ENCODE measurements around the gene ROR1.
"Not testable (repeated sequence)": the region's sequence is repeated elsewhere in the genome, so short reads cannot be mapped to it uniquely, and the experiment has no call there.

Gene ROR1

DNA sequence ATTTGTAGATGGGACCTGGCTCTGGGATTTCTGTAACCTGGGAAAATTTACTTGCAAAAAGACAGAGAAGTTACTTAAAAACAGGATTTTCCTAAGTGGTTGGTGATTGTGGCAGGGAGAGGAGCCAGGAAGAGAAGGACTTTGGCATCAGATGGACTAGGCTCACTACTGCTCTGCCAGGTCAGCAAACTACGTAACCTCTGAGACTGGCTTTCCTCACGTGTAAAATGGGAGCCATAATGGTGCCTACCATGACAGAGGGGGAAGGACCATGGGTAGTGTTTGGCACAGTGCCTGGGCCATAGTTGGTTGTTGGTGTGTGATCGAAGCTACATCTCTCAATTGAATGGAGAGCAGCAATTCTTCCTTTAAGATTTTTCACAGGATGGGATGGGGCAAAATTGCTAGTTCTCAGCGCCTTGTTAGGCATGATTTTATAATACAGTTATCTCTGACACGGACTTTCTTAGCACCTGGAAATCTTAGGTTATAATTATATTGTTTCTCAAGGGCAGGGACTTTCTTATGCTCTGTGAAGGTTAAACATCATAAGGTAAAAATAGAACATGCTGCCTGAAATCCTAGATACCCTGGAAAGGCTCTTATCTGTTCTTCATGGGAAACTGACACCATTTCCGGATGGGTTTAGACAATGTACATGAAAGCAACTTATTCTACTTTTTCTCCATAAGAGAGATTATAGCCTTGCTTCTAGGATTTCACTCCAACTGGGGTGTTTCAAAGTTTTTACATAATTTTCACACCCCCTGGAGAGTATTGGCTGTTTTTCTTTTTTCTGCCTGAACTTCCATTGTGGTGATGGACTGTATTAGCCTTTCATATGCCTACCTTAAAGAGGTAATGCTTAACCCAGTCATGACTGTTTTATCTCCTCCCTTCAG lies 10.9 kb downstream of the ROR1 start:
- H3K36me3 ChIP-seq (ENCODE audit: control insufficient read depth in 1 of 2, insufficient read depth in 2 of 2, low read depth in 1 of 2, low read length in 2 of 2), result no peaks in the 10 kb centered on the region
- no peak overlapping the region for H2BK120ac ChIP-seq (ENCODE audit: low read depth, low read length)
- peaks cover 30% of the 10 kb centered on the region for H3K79me1 ChIP-seq (replicated peaks; ENCODE audit: low read length, poor library complexity, severe bottlenecking)
- peak overlapping the region; percentile 4 for H2AK5ac ChIP-seq (ENCODE audit: low read length, severe bottlenecking)
- DNase-seq, result no peak
- H3K4me3 ChIP-seq (ENCODE audit: insufficient read depth in 1 of 2, low read depth in 1 of 2, low read length in 2 of 2), result no peak overlapping the region
- no peak overlapping the region for H3K27ac ChIP-seq (ENCODE audit: low read length, poor library complexity, severe bottlenecking)
- H2BK5ac ChIP-seq (ENCODE audit: low read depth, low read length, poor library complexity, severe bottlenecking), result no peak overlapping the region
- H3K4me2 ChIP-seq (ENCODE audit: low read length, poor library complexity, severe bottlenecking), result no peak overlapping the region
- no peak overlapping the region for H2BK15ac ChIP-seq (ENCODE audit: low read depth, poor library complexity, severe bottlenecking)
- no peak overlapping the region for H3K9ac ChIP-seq (ENCODE audit: low read length)
- H3K18ac ChIP-seq (ENCODE audit: low read depth in 1 of 2, low read length in 2 of 2), result no peak overlapping the region
- H3K4me1 ChIP-seq (ENCODE audit: control insufficient read depth, insufficient read depth, low read depth, low read length), result peaks cover 2% of the 10 kb centered on the region
- H3K23ac ChIP-seq (ENCODE audit: low read length in 2 of 2), result no peak overlapping the region
- no peaks in the 10 kb centered on the region for H3K9me3 ChIP-seq (ENCODE audit: control insufficient read depth, low read length)
- no peak overlapping the region for H4K91ac ChIP-seq (ENCODE audit: low read length)
- 93% methylated on average over 4 of the region's 6 CpGs for WGBS
- no peak overlapping the region for H3K4ac ChIP-seq (ENCODE audit: low read depth in 1 of 2, low read length in 2 of 2)
- H2BK12ac ChIP-seq (ENCODE audit: low read length in 2 of 2), result no peak overlapping the region
- H4K8ac ChIP-seq (ENCODE audit: low read length), result no peak overlapping the region
- H2AFZ ChIP-seq (ENCODE audit: low read depth, low read length), result no peak overlapping the region
- H3K14ac ChIP-seq (ENCODE audit: low read length in 2 of 2), result no peak overlapping the region
- no peaks in the 10 kb centered on the region for H3K27me3 ChIP-seq (ENCODE audit: control insufficient read depth in 1 of 2, insufficient read depth in 1 of 2, low read length in 2 of 2)

DNA sequence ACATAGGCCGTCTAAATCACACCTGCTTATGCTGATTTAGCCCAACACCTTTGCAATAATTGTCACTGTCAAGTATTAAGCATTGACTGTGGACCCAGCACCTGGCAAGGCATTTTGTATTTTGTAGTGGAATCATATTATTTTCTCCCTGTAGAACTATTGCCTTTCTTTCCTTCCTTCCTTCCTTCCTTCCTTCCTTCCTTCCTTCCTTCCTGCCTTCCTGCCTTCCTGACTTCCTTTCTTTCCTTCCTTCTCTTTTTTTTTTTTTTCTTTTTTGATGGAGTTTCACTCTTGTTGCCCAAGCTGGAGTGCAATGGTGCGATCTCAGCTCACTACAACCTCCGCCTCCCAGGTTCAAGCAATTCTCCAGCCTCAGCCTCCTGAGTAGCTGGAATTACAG lies 13.5 kb downstream of the ROR1 start:
- H2BK15ac ChIP-seq (ENCODE audit: low read depth, poor library complexity, severe bottlenecking); DNase-seq; H3K18ac ChIP-seq (ENCODE audit: low read depth in 1 of 2, low read length in 2 of 2); H3K27me3 ChIP-seq (ENCODE audit: control insufficient read depth in 1 of 2, insufficient read depth in 1 of 2, low read length in 2 of 2); H3K9ac ChIP-seq (ENCODE audit: low read length); H3K23ac ChIP-seq (ENCODE audit: low read length in 2 of 2); H4K91ac ChIP-seq (ENCODE audit: low read length); H3K27ac ChIP-seq (ENCODE audit: low read length, poor library complexity, severe bottlenecking); H3K36me3 ChIP-seq (ENCODE audit: control insufficient read depth in 1 of 2, insufficient read depth in 2 of 2, low read depth in 1 of 2, low read length in 2 of 2); H3K4me1 ChIP-seq (ENCODE audit: control insufficient read depth, insufficient read depth, low read depth, low read length); H3K4ac ChIP-seq (ENCODE audit: low read depth in 1 of 2, low read length in 2 of 2); H3K14ac ChIP-seq (ENCODE audit: low read length in 2 of 2); H2BK5ac ChIP-seq (ENCODE audit: low read depth, low read length, poor library complexity, severe bottlenecking); H2BK12ac ChIP-seq (ENCODE audit: low read length in 2 of 2); H2AFZ ChIP-seq (ENCODE audit: low read depth, low read length); H4K8ac ChIP-seq (ENCODE audit: low read length); H2AK5ac ChIP-seq (ENCODE audit: low read length, severe bottlenecking); H2BK120ac ChIP-seq (ENCODE audit: low read depth, low read length); H3K9me3 ChIP-seq (ENCODE audit: control insufficient read depth, low read length); H3K4me3 ChIP-seq (ENCODE audit: insufficient read depth in 1 of 2, low read depth in 1 of 2, low read length in 2 of 2); H3K4me2 ChIP-seq (ENCODE audit: low read length, poor library complexity, severe bottlenecking): not testable (repeated sequence)
- 83% methylated on average over 1 of the region's 3 CpGs for WGBS
- peaks cover 40% of the 10 kb centered on the region for H3K79me1 ChIP-seq (replicated peaks; ENCODE audit: low read length, poor library complexity, severe bottlenecking)

DNA sequence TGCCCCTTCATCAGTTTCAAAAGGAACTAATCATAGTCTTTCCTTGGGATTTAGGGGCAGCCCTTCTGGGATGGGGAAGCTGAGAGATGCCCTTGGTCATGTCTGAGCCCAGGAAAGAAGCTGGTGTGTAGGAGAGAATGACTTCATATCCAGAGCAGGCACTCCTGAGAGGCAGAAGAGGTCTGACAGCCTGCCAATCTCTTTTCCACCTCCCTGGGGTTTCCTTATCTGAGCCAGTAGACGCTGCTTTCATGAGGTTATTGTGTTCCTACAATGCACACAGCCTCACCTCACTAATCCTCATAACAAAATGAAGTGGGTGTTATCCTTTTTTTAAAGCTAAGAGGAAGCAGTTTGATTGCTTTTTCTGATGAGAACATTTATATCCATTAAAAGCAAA lies 14.1 kb downstream of the ROR1 start:
- Histone ChIP-seq H3K4me2 (ENCODE audit: low read length, poor library complexity, severe bottlenecking) (no peak overlapping the region), H4K91ac (ENCODE audit: low read length) (no peak overlapping the region), H4K8ac (ENCODE audit: low read length) (no peak overlapping the region), H2BK120ac (ENCODE audit: low read depth, low read length) (no peak overlapping the region), H3K23ac (ENCODE audit: low read length in 2 of 2) (no peak overlapping the region), H3K14ac (ENCODE audit: low read length in 2 of 2) (no peak overlapping the region), H3K79me1 (replicated peaks; ENCODE audit: low read length, poor library complexity, severe bottlenecking) (peaks cover 37% of the 10 kb centered on the region), H2BK15ac (ENCODE audit: low read depth, poor library complexity, severe bottlenecking) (no peak overlapping the region), H3K9me3 (ENCODE audit: control insufficient read depth, low read length) (no peaks in the 10 kb centered on the region), H3K27ac (ENCODE audit: low read length, poor library complexity, severe bottlenecking) (no peak overlapping the region), H2BK12ac (ENCODE audit: low read length in 2 of 2) (no peak overlapping the region), H2BK5ac (ENCODE audit: low read depth, low read length, poor library complexity, severe bottlenecking) (no peak overlapping the region), H3K18ac (ENCODE audit: low read depth in 1 of 2, low read length in 2 of 2) (no peak overlapping the region), H3K27me3 (ENCODE audit: control insufficient read depth in 1 of 2, insufficient read depth in 1 of 2, low read length in 2 of 2) (no peaks in the 10 kb centered on the region), H2AK5ac (ENCODE audit: low read length, severe bottlenecking) (no peak overlapping the region), H3K36me3 (ENCODE audit: control insufficient read depth in 1 of 2, insufficient read depth in 2 of 2, low read depth in 1 of 2, low read length in 2 of 2) (peaks cover 0 to 8% of the 10 kb centered on the region in 2 experiments), H3K4ac (ENCODE audit: low read depth in 1 of 2, low read length in 2 of 2) (no peak overlapping the region), H2AFZ (ENCODE audit: low read depth, low read length) (no peak overlapping the region), H3K4me1 (ENCODE audit: control insufficient read depth, insufficient read depth, low read depth, low read length) (peaks cover 8% of the 10 kb centered on the region), H3K4me3 (ENCODE audit: insufficient read depth in 1 of 2, low read depth in 1 of 2, low read length in 2 of 2) (no peak overlapping the region), H3K9ac (ENCODE audit: low read length) (no peak overlapping the region)
- WGBS, result no CpG with 5 or more reads among the region's 1 CpG
- DNase-seq, result no peak

DNA sequence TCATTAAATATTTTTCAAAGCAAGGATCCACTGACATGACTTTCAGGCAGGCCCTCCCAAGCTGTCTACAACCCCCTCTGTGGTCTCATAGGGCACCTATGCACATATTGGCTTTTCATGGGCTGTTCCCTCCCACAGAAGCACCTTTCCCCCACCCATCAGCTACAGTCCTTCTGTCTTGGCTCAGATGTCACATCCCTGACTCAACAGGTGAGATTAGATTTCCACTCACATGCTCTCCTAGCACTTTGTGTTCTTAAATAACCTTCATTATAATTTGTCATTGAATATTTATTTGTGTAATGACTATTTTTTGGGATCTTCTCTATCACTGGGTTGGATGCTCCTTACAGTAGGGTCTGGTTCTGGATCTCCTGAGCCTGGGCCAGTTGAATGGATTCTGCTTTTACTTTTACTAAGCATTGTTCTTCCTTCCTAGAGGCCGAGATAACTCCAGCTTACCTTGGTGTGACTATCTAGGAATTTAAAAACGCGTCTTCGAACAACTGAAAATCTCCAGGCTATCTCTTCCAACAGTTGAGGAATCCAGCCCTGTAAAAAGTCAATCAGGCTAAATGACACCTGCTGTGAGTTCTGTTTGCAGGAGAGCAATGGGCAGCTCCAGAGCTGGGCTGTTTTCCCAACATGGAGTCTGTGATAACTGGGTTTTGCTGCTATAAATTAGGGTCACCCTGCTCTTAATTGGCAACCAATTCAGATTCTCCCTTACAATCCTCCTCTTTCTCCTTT lies 16.2 kb downstream of the ROR1 start:
- H3K9me3 ChIP-seq (ENCODE audit: control insufficient read depth, low read length), result no peaks in the 10 kb centered on the region
- H3K4ac ChIP-seq (ENCODE audit: low read depth in 1 of 2, low read length in 2 of 2), result no peak overlapping the region
- H3K4me3 ChIP-seq (ENCODE audit: insufficient read depth in 1 of 2, low read depth in 1 of 2, low read length in 2 of 2), result no peak overlapping the region
- no peak overlapping the region for H3K14ac ChIP-seq (ENCODE audit: low read length in 2 of 2)
- H3K18ac ChIP-seq (ENCODE audit: low read depth in 1 of 2, low read length in 2 of 2), result no peak overlapping the region
- H3K9ac ChIP-seq (ENCODE audit: low read length), result no peak overlapping the region
- no peak overlapping the region for H3K27ac ChIP-seq (ENCODE audit: low read length, poor library complexity, severe bottlenecking)
- no peak overlapping the region for H2BK15ac ChIP-seq (ENCODE audit: low read depth, poor library complexity, severe bottlenecking)
- H3K79me1 ChIP-seq (replicated peaks; ENCODE audit: low read length, poor library complexity, severe bottlenecking), result peaks cover 44% of the 10 kb centered on the region
- no peak overlapping the region for H2BK120ac ChIP-seq (ENCODE audit: low read depth, low read length)
- H4K8ac ChIP-seq (ENCODE audit: low read length), result no peak overlapping the region
- no peak overlapping the region for H2AK5ac ChIP-seq (ENCODE audit: low read length, severe bottlenecking)
- H3K36me3 ChIP-seq (ENCODE audit: control insufficient read depth in 1 of 2, insufficient read depth in 2 of 2, low read depth in 1 of 2, low read length in 2 of 2), result peaks cover 0 to 10% of the 10 kb centered on the region in 2 experiments
- no peak overlapping the region for H4K91ac ChIP-seq (ENCODE audit: low read length)
- no peak overlapping the region for H3K4me2 ChIP-seq (ENCODE audit: low read length, poor library complexity, severe bottlenecking)
- no peaks in the 10 kb centered on the region for H3K27me3 ChIP-seq (ENCODE audit: control insufficient read depth in 1 of 2, insufficient read depth in 1 of 2, low read length in 2 of 2)
- peaks cover 18% of the 10 kb centered on the region for H3K4me1 ChIP-seq (ENCODE audit: control insufficient read depth, insufficient read depth, low read depth, low read length)
- peak overlapping the region in 1 of 2 experiments; percentile 10 for H3K23ac ChIP-seq (ENCODE audit: low read length in 2 of 2)
- 90% methylated on average over 4 of the region's 4 CpGs for WGBS
- H2BK12ac ChIP-seq (ENCODE audit: low read length in 2 of 2), result no peak overlapping the region
- no peak overlapping the region for H2BK5ac ChIP-seq (ENCODE audit: low read depth, low read length, poor library complexity, severe bottlenecking)
- no peak overlapping the region for H2AFZ ChIP-seq (ENCODE audit: low read depth, low read length)
- no peak for DNase-seq
